Testis (tissue), 2 donors: ENCODE results near the gene TMTC4.

Source experiments
- POLR2A ChIP-seq: fragments of 450-650 bp; IDR thresholded peaks from one replicate; pipeline ENCODE4 v1.6.1; 2017; ENCODE audit warnings: antibody characterized with exemption, mild to moderate bottlenecking, moderate library complexity
- TF ChIP-seq, protein P1 (sequence below), 3 experiments: fragments of 450-650 bp in 2 of 3; fragments of 200-600 bp in 1 of 3; sonication (generic) in 1 of 3; IDR thresholded peaks; one replicate each; pipeline ENCODE4 v1.5.1; 2016 to 2019; ENCODE audit warnings: antibody characterized with exemption in 3 of 3, mild to moderate bottlenecking in 2 of 3, moderate library complexity in 1 of 3

DNA sequence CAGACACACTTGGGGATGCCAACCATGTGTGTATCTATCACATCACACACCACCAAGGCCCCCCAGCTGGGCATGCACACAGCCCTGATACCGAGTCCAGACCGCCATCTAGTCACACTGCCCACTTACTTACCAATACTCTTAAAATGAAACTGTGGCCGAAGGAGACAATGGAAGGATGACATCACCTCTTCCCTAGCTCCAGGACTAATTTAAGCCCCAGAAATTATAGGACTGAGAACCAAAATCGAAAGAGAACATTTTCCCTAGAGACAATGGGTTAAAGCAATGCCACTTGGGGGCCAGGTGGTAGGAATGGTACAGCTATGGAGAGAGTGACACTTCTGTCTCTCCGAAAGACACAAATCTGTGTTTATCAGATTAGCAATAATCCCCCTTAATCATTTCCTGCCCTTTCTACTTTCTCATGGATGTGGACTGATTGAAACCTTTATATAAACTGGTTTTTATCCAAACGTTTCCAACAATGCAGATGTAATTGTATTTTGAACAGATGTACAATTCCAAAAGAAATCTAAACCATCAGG is 85.3 kb downstream of the TMTC4 start:
- no peak for TF ChIP-seq POLR2A
- TF ChIP-seq, protein P1, sequence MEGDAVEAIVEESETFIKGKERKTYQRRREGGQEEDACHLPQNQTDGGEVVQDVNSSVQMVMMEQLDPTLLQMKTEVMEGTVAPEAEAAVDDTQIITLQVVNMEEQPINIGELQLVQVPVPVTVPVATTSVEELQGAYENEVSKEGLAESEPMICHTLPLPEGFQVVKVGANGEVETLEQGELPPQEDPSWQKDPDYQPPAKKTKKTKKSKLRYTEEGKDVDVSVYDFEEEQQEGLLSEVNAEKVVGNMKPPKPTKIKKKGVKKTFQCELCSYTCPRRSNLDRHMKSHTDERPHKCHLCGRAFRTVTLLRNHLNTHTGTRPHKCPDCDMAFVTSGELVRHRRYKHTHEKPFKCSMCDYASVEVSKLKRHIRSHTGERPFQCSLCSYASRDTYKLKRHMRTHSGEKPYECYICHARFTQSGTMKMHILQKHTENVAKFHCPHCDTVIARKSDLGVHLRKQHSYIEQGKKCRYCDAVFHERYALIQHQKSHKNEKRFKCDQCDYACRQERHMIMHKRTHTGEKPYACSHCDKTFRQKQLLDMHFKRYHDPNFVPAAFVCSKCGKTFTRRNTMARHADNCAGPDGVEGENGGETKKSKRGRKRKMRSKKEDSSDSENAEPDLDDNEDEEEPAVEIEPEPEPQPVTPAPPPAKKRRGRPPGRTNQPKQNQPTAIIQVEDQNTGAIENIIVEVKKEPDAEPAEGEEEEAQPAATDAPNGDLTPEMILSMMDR (IDR thresholded peaks at IDR 0.05), result no peak
